Measurements from ENCODE around the gene PTPRC.

GRCh38 chr1:198636391-198636790, 2.4 kb upstream of the PTPRC start:
- TF ChIP-seq EZH2 (IDR thresholded peaks at IDR 0.05; ENCODE audit: low read length, missing control alignments) (no peak), CTCF (conservative IDR thresholded peaks at IDR 0.05 in 1 of 2, IDR thresholded peaks at IDR 0.05 in 1 of 2; ENCODE audit: low read depth in 1 of 2, low read length in 2 of 2) (no peak)
